Astrocyte (in vitro differentiated cells and primary cell): ENCODE results near the gene CNGB1. TPM values are rescaled to one million over a fixed set of nuclear protein-coding genes. Genes with fewer than 3 reads are reported as not detected.

ENCODE experiments used
- DNase-seq: peaks from one replicate; pipeline ENCODE4 v3.0.0-alpha.2; 2010; ENCODE audit warnings: low read depth
- FAIRE-seq: peaks from 2 replicates; lab custom pipeline; 2011; peaks lifted over from hg19 to GRCh38; lab: Jason Lieb, UNC
- H2AFZ ChIP-seq: 2 replicates; pipeline ENCODE4 v1.6.0; 2012; ENCODE audit warnings: low read depth, low read length, inconsistent platforms
- H3K27ac ChIP-seq: 2 replicates; pipeline ENCODE4 v1.5.1; 2011; ENCODE audit warnings: low read depth, low read length, inconsistent platforms
- H3K27me3 ChIP-seq: 2 replicates; pipeline ENCODE4 v1.6.0; 2011; ENCODE audit warnings: low read length, inconsistent platforms; ENCODE audit not compliant: insufficient read depth
- H3K36me3 ChIP-seq: 2 replicates; pipeline ENCODE4 v1.5.1; 2011; ENCODE audit warnings: low read length, inconsistent platforms; ENCODE audit not compliant: insufficient read depth
- H3K4me1 ChIP-seq: 2 replicates; pipeline ENCODE4 v1.5.1; 2011; ENCODE audit warnings: low read length, inconsistent platforms; ENCODE audit not compliant: insufficient read depth
- H3K4me2 ChIP-seq: 2 replicates; pipeline ENCODE4 v1.6.0; 2012; ENCODE audit warnings: low read length, inconsistent platforms
- H3K4me3 ChIP-seq: 2 replicates; pipeline ENCODE4 v1.5.1; 2011; ENCODE audit warnings: low read depth, mild to moderate bottlenecking, low read length, inconsistent platforms; ENCODE audit not compliant: insufficient read depth
- H3K79me2 ChIP-seq: 2 replicates; pipeline ENCODE4 v1.6.0; 2012; ENCODE audit warnings: mild to moderate bottlenecking, low read length, inconsistent platforms; ENCODE audit not compliant: insufficient read depth
- H3K9ac ChIP-seq: 2 replicates; pipeline ENCODE4 v1.6.0; 2012; ENCODE audit warnings: mild to moderate bottlenecking, low read length, inconsistent platforms
- H3K9me3 ChIP-seq: 2 replicates; pipeline ENCODE4 v1.5.1; 2012; ENCODE audit warnings: low read depth, mild to moderate bottlenecking, low read length, inconsistent platforms; ENCODE audit not compliant: insufficient read depth
- H4K20me1 ChIP-seq: 2 replicates; pipeline ENCODE4 v1.6.0; 2012; ENCODE audit warnings: low read length, inconsistent platforms; ENCODE audit not compliant: insufficient read depth
- H3K27ac Mint-ChIP-seq: one replicate; pipeline ENCODE4 v1.8.0; 2021; ENCODE audit warnings: mild to moderate bottlenecking, mixed read lengths; ENCODE audit not compliant: unreplicated experiment
- H3K27me3 Mint-ChIP-seq: one replicate; pipeline ENCODE4 v1.8.0; 2021; ENCODE audit warnings: low read depth, mixed read lengths; ENCODE audit not compliant: unreplicated experiment
- H3K36me3 Mint-ChIP-seq: one replicate; pipeline ENCODE4 v1.8.0; 2021; ENCODE audit warnings: low read depth, mixed read lengths; ENCODE audit not compliant: unreplicated experiment
- H3K4me1 Mint-ChIP-seq: one replicate; pipeline ENCODE4 v1.8.0; 2021; ENCODE audit warnings: low read depth, mixed read lengths; ENCODE audit not compliant: unreplicated experiment
- H3K4me3 Mint-ChIP-seq: one replicate; pipeline ENCODE4 v1.8.0; 2021; ENCODE audit warnings: mild to moderate bottlenecking, moderate library complexity, mixed read lengths; ENCODE audit not compliant: unreplicated experiment
- H3K9me3 Mint-ChIP-seq: one replicate; pipeline ENCODE4 v1.8.0; 2021; ENCODE audit warnings: mild to moderate bottlenecking, mixed read lengths; ENCODE audit not compliant: unreplicated experiment
- CTCF ChIP-seq: IDR thresholded peaks from 2 replicates; pipeline ENCODE4 v1.5.1; 2011; ENCODE audit warnings: low read depth, mild to moderate bottlenecking, inconsistent platforms, low read length, moderate library complexity; ENCODE audit not compliant: insufficient read depth
- EZH2 ChIP-seq: IDR thresholded peaks from 2 replicates; pipeline ENCODE4 v1.6.1; 2012; ENCODE audit warnings: mild to moderate bottlenecking, low read length, inconsistent platforms; ENCODE audit not compliant: insufficient read depth
- total RNA-seq: library from RNA; stranded (reverse); gene quantifications from 2 replicates; pipeline ENCODE4 v1.2.1, GENCODE V29; 2021

The CNGB1 gene
- total RNA-seq, 1 donor from 2014 or later = not detected

- Mint-ChIP-seq H3K27ac (no peak overlapping the region), H3K27me3 (peaks cover 35% of the 10 kb centered on the region), H3K9me3 (no peaks in the 10 kb centered on the region), H3K36me3 (no peaks in the 10 kb centered on the region), H3K4me1 (no peaks in the 10 kb centered on the region), H3K4me3 (no peak overlapping the region)
- Histone ChIP-seq H4K20me1 (no peaks in the 10 kb centered on the region), H3K4me1 (no peaks in the 10 kb centered on the region), H2AFZ (no peak overlapping the region), H3K27ac (no peak overlapping the region), H3K27me3 (peaks cover 4% of the 10 kb centered on the region), H3K4me2 (no peak overlapping the region), H3K9me3 (no peaks in the 10 kb centered on the region), H3K9ac (no peak overlapping the region), H3K4me3 (no peak overlapping the region), H3K36me3 (no peaks in the 10 kb centered on the region), H3K79me2 (no peaks in the 10 kb centered on the region)
- peak; percentile 21 for DNase-seq
- no peak for FAIRE-seq
- no peak for TF ChIP-seq CTCF
- no peak for TF ChIP-seq EZH2
Measured at GRCh38 chr16:57941016-57941664, 29.8 kb downstream of the CNGB1 start.

DNA sequence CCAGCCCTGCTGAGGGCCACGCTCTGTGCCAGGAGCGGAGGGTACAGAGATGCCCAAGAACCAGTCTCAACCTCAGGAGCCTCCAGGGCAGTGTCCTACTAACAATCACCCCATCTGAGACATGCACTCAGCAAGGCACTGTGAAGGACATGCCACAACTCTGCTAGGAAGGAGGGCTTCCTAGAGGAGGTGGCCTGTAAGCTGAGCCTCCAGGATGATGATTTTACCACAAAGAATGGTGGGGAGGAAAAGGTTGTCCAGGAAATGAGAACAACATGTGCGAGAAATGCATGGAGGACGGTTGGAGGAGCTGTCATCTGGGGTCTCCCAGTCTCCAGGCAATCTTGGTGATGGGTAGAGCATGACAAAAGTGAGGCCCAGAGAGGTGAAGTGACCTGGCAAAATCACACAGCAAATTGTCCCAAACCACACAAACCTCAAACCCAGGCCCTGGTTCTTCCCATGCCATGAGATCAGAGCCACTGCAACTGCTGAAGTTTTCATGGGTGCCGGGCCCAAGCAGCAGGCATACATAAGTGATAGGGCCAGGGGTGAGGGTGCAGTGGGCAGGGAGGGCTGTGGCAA lies 30.5 kb downstream of the CNGB1 start:
- Histone ChIP-seq H4K20me1 (no peaks in the 10 kb centered on the region), H3K36me3 (no peaks in the 10 kb centered on the region), H3K4me2 (no peak overlapping the region), H3K9ac (no peak overlapping the region), H3K27me3 (no peaks in the 10 kb centered on the region), H3K4me3 (no peak overlapping the region), H3K4me1 (no peaks in the 10 kb centered on the region), H3K79me2 (no peaks in the 10 kb centered on the region), H3K27ac (no peak overlapping the region), H3K9me3 (no peaks in the 10 kb centered on the region), H2AFZ (no peak overlapping the region)
- Mint-ChIP-seq H3K9me3 (no peaks in the 10 kb centered on the region), H3K4me1 (no peaks in the 10 kb centered on the region), H3K4me3 (no peak overlapping the region), H3K27me3 (peaks cover 35% of the 10 kb centered on the region), H3K27ac (no peak overlapping the region), H3K36me3 (no peaks in the 10 kb centered on the region)
- no peak for FAIRE-seq
- DNase-seq = no peak
- no peak for TF ChIP-seq CTCF

- no peaks in the 10 kb centered on the region for H3K27me3 ChIP-seq
- H3K4me3 ChIP-seq = no peak overlapping the region
- TF ChIP-seq EZH2 (no peak), CTCF (no peak)
- no peaks in the 10 kb centered on the region for H3K36me3 ChIP-seq
- H4K20me1 ChIP-seq = no peaks in the 10 kb centered on the region
- no peak overlapping the region for H3K9ac ChIP-seq
- no peaks in the 10 kb centered on the region for H3K4me1 ChIP-seq
- H3K4me2 ChIP-seq = no peak overlapping the region
- H3K27ac ChIP-seq = no peak overlapping the region
- Mint-ChIP-seq H3K27me3 (peaks cover 33% of the 10 kb centered on the region), H3K4me3 (no peak overlapping the region), H3K4me1 (no peaks in the 10 kb centered on the region), H3K36me3 (no peaks in the 10 kb centered on the region), H3K27ac (no peak overlapping the region), H3K9me3 (no peaks in the 10 kb centered on the region)
- DNase-seq = no peak
- H3K9me3 ChIP-seq = no peaks in the 10 kb centered on the region
- H2AFZ ChIP-seq = no peak overlapping the region
- no peaks in the 10 kb centered on the region for H3K79me2 ChIP-seq
- FAIRE-seq = no peak
Measured at GRCh38 chr16:57939872-57940224, 31.1 kb downstream of the CNGB1 start.
